ENCODE results near the gene PRRC2A.

PRRC2A gene

GRCh38 chr6:31620586-31621319 is at the start of gene PRRC2A:
PRRC2A (plus strand) TSS chr6:31620715; CDS start chr6:31622790, 2,075 bp downstream.
- no peak for DNase-seq

GRCh38 chr6:31572041-31572911 is 48.2 kb upstream of the PRRC2A start, which contains the start of gene LTA:
LTA (plus strand) TSS chr6:31572289; CDS start chr6:31572743, 454 bp downstream.
- no peak for DNase-seq

GRCh38 chr6:31573239-31574105 is 47.0 kb upstream of the PRRC2A start:
- no peak for DNase-seq

- DNase-seq = no peak
Measured at GRCh38 chr6:31574106-31575061, 46.1 kb upstream of the PRRC2A start.

GRCh38 chr6:31575335-31575901 is 45.1 kb upstream of the PRRC2A start, which contains the start of gene TNF:
TNF (plus strand) TSS chr6:31575565; CDS start chr6:31575742, 177 bp downstream.
- no peak for DNase-seq

- DNase-seq = no peak
Measured at GRCh38 chr6:31575952-31576685, 44.4 kb upstream of the PRRC2A start.

- no peak for DNase-seq
Measured at GRCh38 chr6:31576897-31577578, 43.5 kb upstream of the PRRC2A start.

- no peak for DNase-seq
Measured at GRCh38 chr6:31577579-31577966, 42.9 kb upstream of the PRRC2A start.

- no peak for DNase-seq
Measured at GRCh38 chr6:31578184-31579118, 42.1 kb upstream of the PRRC2A start.

GRCh38 chr6:31579119-31579505 is 41.4 kb upstream of the PRRC2A start:
- DNase-seq = no peak

- no peak for DNase-seq
Measured at GRCh38 chr6:31579546-31580437, 40.7 kb upstream of the PRRC2A start.

GRCh38 chr6:31580438-31580740 is 40.1 kb upstream of the PRRC2A start:
- DNase-seq = no peak

GRCh38 chr6:31580807-31581433 is 39.6 kb upstream of the PRRC2A start:
- peak; percentile 11 for DNase-seq

GRCh38 chr6:31581434-31582229 is 38.9 kb upstream of the PRRC2A start:
- DNase-seq = no peak

GRCh38 chr6:31582230-31582643 is 38.3 kb upstream of the PRRC2A start, which contains the start of gene LTB:
LTB (minus strand) TSS chr6:31582424; CDS start chr6:31582417, 7 bp downstream.
- DNase-seq = no peak

GRCh38 chr6:31585491-31585890 is 35.0 kb upstream of the PRRC2A start:
- DNase-seq = no peak
